H1 (cell line): ENCODE measurements around the gene SOX4. TPM values are rescaled to one million over a fixed set of nuclear protein-coding genes. Genes with fewer than 3 reads are reported as not detected.

Source experiments
- CTCF ChIA-PET: fragments of 300-600 bp; sonication (Branson Sonifier 250); formaldehyde crosslinking; loops from one replicate; lab custom pipeline; 2021; ENCODE audit not compliant: partially characterized antibody; lab: Charles Lee
- POLR2A ChIA-PET: fragments of 300-600 bp; sonication (Branson Sonifier 250); formaldehyde crosslinking; loops from one replicate; lab custom pipeline; 2021; ENCODE audit warnings: inconsistent platforms; ENCODE audit not compliant: partially characterized antibody; lab: Charles Lee
- DNase-seq, 2 experiments: peaks; one replicate each; pipeline versions ENCODE4 v3.0.0 to v3.0.0-alpha.2; 2010 to 2022; ENCODE audit warnings: low spot score in 2 of 2, low read depth in 1 of 2, mixed read lengths in 1 of 2
- FAIRE-seq: peaks from 2 replicates; lab custom pipeline; 2011; peaks lifted over from hg19 to GRCh38; lab: Jason Lieb, UNC
- H2AFZ ChIP-seq: 2 replicates; pipeline ENCODE4 v1.8.1; 2012; ENCODE audit warnings: low read length, inconsistent platforms
- H2AK5ac ChIP-seq: 2 replicates; pipeline ENCODE4 v1.6.1; 2013; ENCODE audit warnings: low read depth, low read length
- H2BK120ac ChIP-seq: replicated peaks from 2 replicates; pipeline ENCODE3; 2013; ENCODE audit warnings: low read depth, low read length, inconsistent platforms
- H2BK12ac ChIP-seq: 2 replicates; pipeline ENCODE4 v1.6.1; 2013; ENCODE audit warnings: low read depth, low read length
- H2BK15ac ChIP-seq: 2 replicates; pipeline ENCODE4 v1.6.1; 2013; ENCODE audit warnings: low read length
- H2BK20ac ChIP-seq: 2 replicates; pipeline ENCODE4 v1.6.1; 2013; ENCODE audit warnings: low read length
- H2BK5ac ChIP-seq: 2 replicates; pipeline ENCODE4 v1.6.1; 2013; ENCODE audit warnings: low read depth, low read length
- H3K14ac ChIP-seq: 2 replicates; pipeline ENCODE4 v1.6.1; 2013; ENCODE audit warnings: inconsistent platforms; ENCODE audit not compliant: insufficient read length
- H3K18ac ChIP-seq: 2 replicates; pipeline ENCODE4 v1.6.1; 2013; ENCODE audit warnings: low read length; ENCODE audit errors: extremely low read depth
- H3K23ac ChIP-seq: 2 replicates; pipeline ENCODE4 v1.6.1; 2013; ENCODE audit warnings: inconsistent platforms; ENCODE audit not compliant: insufficient read length
- H3K23me2 ChIP-seq: 2 replicates; pipeline ENCODE4 v1.6.1; 2013; ENCODE audit warnings: low read depth, low read length
- H3K27ac ChIP-seq: 2 replicates; pipeline ENCODE4 v1.6.1; 2011; ENCODE audit warnings: low read depth, low read length, inconsistent platforms
- H3K27me3 ChIP-seq, 4 experiments: replicated peaks in 1 of 4; 1 replicate in 1 of 4; 2 replicates in 3 of 4; pipeline versions ENCODE4 v1.6.1 to v1.8.1; 2011 to 2013; ENCODE audit warnings: low read length in 3 of 4, mild to moderate bottlenecking in 3 of 4, inconsistent platforms in 2 of 4, mixed read lengths in 2 of 4, moderate library complexity in 1 of 4; ENCODE audit not compliant: control insufficient read depth in 3 of 4, insufficient read depth in 3 of 4; ENCODE audit errors: extremely low read depth in 1 of 4
- H3K36me3 ChIP-seq, 4 experiments: 2 replicates each; pipeline versions ENCODE4 v1.6.1 to v1.8.1; 2011 to 2013; ENCODE audit warnings: mild to moderate bottlenecking in 4 of 4, low read length in 3 of 4, moderate library complexity in 2 of 4, control low read depth in 1 of 4, inconsistent platforms in 1 of 4; ENCODE audit not compliant: insufficient read depth in 4 of 4, control insufficient read depth in 2 of 4
- H3K4ac ChIP-seq: replicated peaks from 2 replicates; pipeline ENCODE3; 2013; ENCODE audit warnings: low read length, low read depth, mixed read lengths, inconsistent platforms; ENCODE audit not compliant: insufficient read length
- H3K4me1 ChIP-seq, 4 experiments: replicated peaks in 1 of 4; 1 replicate in 1 of 4; 2 replicates in 3 of 4; pipeline versions ENCODE4 v1.6.1 to v1.8.1; 2011 to 2013; ENCODE audit warnings: low read length in 3 of 4, inconsistent platforms in 2 of 4, mixed read lengths in 1 of 4; ENCODE audit not compliant: insufficient read depth in 4 of 4, control insufficient read depth in 3 of 4
- H3K4me2 ChIP-seq, 2 experiments: 2 replicates each; pipeline versions ENCODE4 v1.6.1 to v1.8.1; 2011 to 2013; ENCODE audit warnings: low read depth in 2 of 2, low read length in 2 of 2, control low read depth in 1 of 2, inconsistent platforms in 1 of 2, mild to moderate bottlenecking in 1 of 2; ENCODE audit not compliant: insufficient read depth in 1 of 2
- H3K4me3 ChIP-seq, 4 experiments: fragments of 200-600, 300-600 bp in 1 of 4; sonication (generic), shearing (Covaris generic), sonication (Bioruptor Twin) in 1 of 4; 2 replicates each; pipeline versions ENCODE4 v1.5.1 to v1.8.1; 2011 to 2016; ENCODE audit warnings: low read length in 4 of 4, low read depth in 3 of 4, control low read depth in 2 of 4, inconsistent platforms in 2 of 4, mild to moderate bottlenecking in 2 of 4, mixed read lengths in 1 of 4, moderate library complexity in 1 of 4; ENCODE audit not compliant: insufficient read depth in 2 of 4; ENCODE audit errors: extremely low read depth in 1 of 4
- H3K56ac ChIP-seq: replicated peaks from 2 replicates; pipeline ENCODE3; 2013; ENCODE audit warnings: low read depth, mild to moderate bottlenecking, mixed read lengths, low read length, inconsistent platforms; ENCODE audit not compliant: insufficient read length
- H3K79me1 ChIP-seq: 2 replicates; pipeline ENCODE4 v1.6.1; 2013; ENCODE audit warnings: low read depth, low read length, control low read depth
- H3K79me2 ChIP-seq, 2 experiments: 2 replicates each; pipeline versions ENCODE4 v1.6.1 to v1.8.1; 2012 to 2013; ENCODE audit warnings: low read length in 2 of 2, mild to moderate bottlenecking in 2 of 2, inconsistent platforms in 1 of 2; ENCODE audit not compliant: insufficient read depth in 2 of 2, control insufficient read depth in 1 of 2
- H3K9ac ChIP-seq, 4 experiments: replicated peaks in 1 of 4; 1 replicate in 1 of 4; 2 replicates in 3 of 4; pipeline versions ENCODE4 v1.6.1 to v1.8.1; 2011 to 2013; ENCODE audit warnings: low read depth in 3 of 4, low read length in 3 of 4, control low read depth in 2 of 4, mild to moderate bottlenecking in 2 of 4, moderate library complexity in 2 of 4, inconsistent platforms in 1 of 4; ENCODE audit errors: extremely low read depth in 1 of 4
- H3K9me3 ChIP-seq, 2 experiments: 2 replicates each; pipeline versions ENCODE4 v1.6.1 to v1.8.1; 2012 to 2013; ENCODE audit warnings: mild to moderate bottlenecking in 2 of 2, moderate library complexity in 2 of 2, control low read depth in 1 of 2, inconsistent platforms in 1 of 2, low read depth in 1 of 2, low read length in 1 of 2, mixed read lengths in 1 of 2; ENCODE audit not compliant: insufficient read depth in 2 of 2
- H4K20me1 ChIP-seq, 2 experiments: replicated peaks in 1 of 2; 2 replicates each; pipeline versions ENCODE3 to v1.8.1; 2011 to 2013; ENCODE audit warnings: inconsistent platforms in 2 of 2, low read length in 2 of 2, mild to moderate bottlenecking in 1 of 2; ENCODE audit not compliant: insufficient read depth in 2 of 2, control insufficient read depth in 1 of 2
- H4K5ac ChIP-seq: 2 replicates; pipeline ENCODE4 v1.6.1; 2013; ENCODE audit warnings: low read length, low read depth, mixed read lengths, inconsistent platforms; ENCODE audit not compliant: insufficient read length
- H4K8ac ChIP-seq: 2 replicates; pipeline ENCODE4 v1.8.0; 2013; ENCODE audit warnings: mild to moderate bottlenecking, moderate library complexity, low read length, inconsistent platforms; ENCODE audit not compliant: insufficient read depth; ENCODE audit errors: extremely low read depth
- H4K91ac ChIP-seq: replicated peaks from 2 replicates; pipeline ENCODE3; 2013; ENCODE audit warnings: low read length, mixed read lengths, inconsistent platforms; ENCODE audit not compliant: insufficient read length
- CEBPB ChIP-seq: IDR thresholded peaks from 2 replicates; pipeline ENCODE4 v1.6.1; 2012; ENCODE audit warnings: low read depth, low read length
- FOSL1 ChIP-seq: IDR thresholded peaks from 2 replicates; pipeline ENCODE4 v1.6.1; 2011; ENCODE audit warnings: mild to moderate bottlenecking, low read depth, low read length, moderate library complexity; ENCODE audit not compliant: insufficient read depth
- RBBP5 ChIP-seq: IDR thresholded peaks from 2 replicates; pipeline ENCODE4 v1.7.1; 2012; ENCODE audit warnings: low read depth, mild to moderate bottlenecking, inconsistent platforms, low read length, moderate library complexity, borderline replicate concordance
- SIRT6 ChIP-seq: IDR thresholded peaks from one replicate; pipeline ENCODE4 v1.7.1; 2012; ENCODE audit warnings: low read length, inconsistent platforms
- YY1 ChIP-seq: IDR thresholded peaks from 2 replicates; pipeline ENCODE4 v1.6.1; 2011; ENCODE audit warnings: low read depth, mild to moderate bottlenecking, low read length
- WGBS, 2 experiments: shearing (Covaris generic) in 1 of 2; methylation state at CpG; one replicate each; pipeline versions ENCODE4 v1.1.6 to v1.1.7; 2013 to 2015; ENCODE audit warnings: low lambda C conversion rate in 2 of 2, mixed read lengths in 2 of 2, inconsistent platforms in 1 of 2, low coverage in 1 of 2, missing lambda C conversion rate in 1 of 2; ENCODE audit not compliant: insufficient replicate concordance in 2 of 2, insufficient coverage in 1 of 2, insufficient read length in 1 of 2; ENCODE audit errors: extremely low coverage in 1 of 2, missing lambda C conversion rate in 1 of 2; 5-methylcytosine and 5-hydroxymethylcytosine counted together
- polyA plus RNA-seq, 7 experiments: library from polyadenylated mRNA; depleted of rRNA in 3 of 7; stranded (reverse) in 5 of 7; unstranded in 2 of 7; fragments of >200 nt in 5 of 7; fragments of 200-250 nt in 2 of 7; gene quantifications; 1 replicate in 5 of 7; 2 replicates in 1 of 7; 4 replicates in 1 of 7; pipeline versions ENCODE4 v1.2.1 to v1.2.3, GENCODE V29; 2011 to 2013; ENCODE audit warnings: missing spikeins in 2 of 7, mixed read lengths in 2 of 7
- total RNA-seq: library from RNA; stranded (reverse); fragmentation: NEBNext Ultra II Directional; extraction: Animal tissue kit (Norgen Biotek cat#: 25700); gene quantifications from 2 replicates; pipeline ENCODE4 v1.2.1, GENCODE V29; 2021
- TF ChIP-seq, protein P1 (sequence below): IDR thresholded peaks from 2 replicates; pipeline ENCODE4 v1.6.1; 2011; ENCODE audit warnings: low read length, improper control_type of control experiment
- TF ChIP-seq, protein P2 (sequence below): IDR thresholded peaks from 2 replicates; pipeline ENCODE4 v1.6.1; 2012; ENCODE audit warnings: inconsistent platforms

SOX4 gene
- total and polyA plus RNA-seq, 2 of the 8 experiments (the other 6 are each of a cell fraction or from before 2014, with no cell fraction given): 14.1 to 169 TPM

GRCh38 chr6:21626756-21627155, 33.2 kb downstream of the SOX4 start:
- no peaks in the 10 kb centered on the region; a peak in 1 of 7 replicates for H3K27me3 ChIP-seq
- POLR2A ChIA-PET: interaction anchor here (1.0 to 2.0 kb wide), 2 partner anchors 33 to 40 kb away, joined by 3 to 8 read pairs; partner anchors contain the start of gene SOX4
- no peaks in the 10 kb centered on the region for H3K36me3 ChIP-seq
- H3K79me1 ChIP-seq: no peaks in the 10 kb centered on the region
- no peak overlapping the region for H4K5ac ChIP-seq
- no peak overlapping the region for H3K27ac ChIP-seq
- no peaks in the 10 kb centered on the region for H3K4me1 ChIP-seq
- H4K8ac ChIP-seq: no peak overlapping the region
- H2BK12ac ChIP-seq: no peak overlapping the region
- no peak overlapping the region for H2BK15ac ChIP-seq
- no peaks in the 10 kb centered on the region for H3K23me2 ChIP-seq
- H4K91ac ChIP-seq: no peak overlapping the region
- H3K9ac ChIP-seq: no peak overlapping the region
- FAIRE-seq: no peak
- no peak overlapping the region for H2BK20ac ChIP-seq
- 91% methylated on average over 1 of the region's 1 CpG; no CpG with 5 or more reads in 1 of the 2 experiments for WGBS, 2 experiments
- no peak overlapping the region for H3K23ac ChIP-seq
- H3K56ac ChIP-seq: no peak overlapping the region
- H3K9me3 ChIP-seq: no peaks in the 10 kb centered on the region
- CTCF ChIA-PET: no interaction called here
- no peak overlapping the region for H3K14ac ChIP-seq
- TF ChIP-seq, protein P1, sequence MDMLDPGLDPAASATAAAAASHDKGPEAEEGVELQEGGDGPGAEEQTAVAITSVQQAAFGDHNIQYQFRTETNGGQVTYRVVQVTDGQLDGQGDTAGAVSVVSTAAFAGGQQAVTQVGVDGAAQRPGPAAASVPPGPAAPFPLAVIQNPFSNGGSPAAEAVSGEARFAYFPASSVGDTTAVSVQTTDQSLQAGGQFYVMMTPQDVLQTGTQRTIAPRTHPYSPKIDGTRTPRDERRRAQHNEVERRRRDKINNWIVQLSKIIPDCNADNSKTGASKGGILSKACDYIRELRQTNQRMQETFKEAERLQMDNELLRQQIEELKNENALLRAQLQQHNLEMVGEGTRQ: no peak
- TF ChIP-seq FOSL1: no peak
- TF ChIP-seq, protein P2, sequence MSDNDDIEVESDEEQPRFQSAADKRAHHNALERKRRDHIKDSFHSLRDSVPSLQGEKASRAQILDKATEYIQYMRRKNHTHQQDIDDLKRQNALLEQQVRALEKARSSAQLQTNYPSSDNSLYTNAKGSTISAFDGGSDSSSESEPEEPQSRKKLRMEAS: no peak
- TF ChIP-seq CEBPB: no peak
- TF ChIP-seq SIRT6: no peak
- no peak for TF ChIP-seq YY1
- TF ChIP-seq RBBP5: no peak
- H3K4ac ChIP-seq: no peak overlapping the region
- no peak overlapping the region for H2BK5ac ChIP-seq
- H4K20me1 ChIP-seq: no peaks in the 10 kb centered on the region
- no peak overlapping the region for H2BK120ac ChIP-seq
- no peak overlapping the region for H3K18ac ChIP-seq
- no peak for DNase-seq
- no peak overlapping the region for H2AFZ ChIP-seq
- H3K4me3 ChIP-seq: no peak overlapping the region
- no peak overlapping the region for H3K4me2 ChIP-seq
- H2AK5ac ChIP-seq: no peak overlapping the region
- H3K79me2 ChIP-seq: no peaks in the 10 kb centered on the region
